K562 (cell line): ENCODE results near the gene ARFGEF3. TPM values are rescaled to one million over a fixed set of nuclear protein-coding genes. Genes with fewer than 3 reads are reported as not detected.

ENCODE experiments used
- ATAC-seq: fragments of 200-7000 bp; cut with Tn5 transposase; 3 replicates; pipeline ENCODE4 v1.9.1; 2020; ENCODE audit warnings: moderate library complexity
- BruUV-seq: library from RNA; stranded (reverse); fragments of 400-500 nt; replicated peaks from 2 replicates; lab custom pipeline; 2021; lab: Mats Ljungman, UMichigan
- CTCF ChIA-PET: fragments of 300-600 bp; formaldehyde crosslinking; extraction: SDS; loops from one replicate; lab custom pipeline; 2021; ENCODE audit warnings: low intra/inter-chr PET ratio; lab: Yijun Ruan, JAX
- POLR2A ChIA-PET: fragments of 300-600, 350-650 bp; sonication (Branson Sonifier 250); formaldehyde crosslinking; extraction: SDS; loops from one replicate; lab custom pipeline; 2021; ENCODE audit warnings: antibody characterized with exemption, inconsistent platforms; lab: Yijun Ruan, JAX
- DNase-seq, 4 experiments: peaks; one replicate each; pipeline versions ENCODE4 v3.0.0 to v3.0.0-alpha.2; 2011 to 2018; ENCODE audit warnings: low spot score in 3 of 4, mixed read lengths in 3 of 4; ENCODE audit errors: extremely low read depth in 1 of 4
- FAIRE-seq: peaks from 2 replicates; lab custom pipeline; 2011; peaks lifted over from hg19 to GRCh38; lab: Jason Lieb, UNC
- H2AFZ ChIP-seq: 2 replicates; pipeline ENCODE4 v1.6.0; 2011; ENCODE audit warnings: low read depth, low read length, control low read depth, inconsistent platforms
- H3K27ac ChIP-seq: fragments of 200-600 bp; 3 replicates; pipeline ENCODE4 v1.8.0; 2011; ENCODE audit warnings: low read depth, mild to moderate bottlenecking, control low read depth, inconsistent platforms, low read length, moderate library complexity, mixed read lengths; ENCODE audit errors: extremely low read depth
- H3K27me3 ChIP-seq, 2 experiments: fragments of 300-600 bp in 1 of 2; 2 replicates in 1 of 2; 3 replicates in 1 of 2; pipeline versions ENCODE4 v1.6.0 to v1.8.0; 2011; ENCODE audit warnings: inconsistent platforms in 2 of 2, low read length in 2 of 2, mild to moderate bottlenecking in 1 of 2, mixed read lengths in 1 of 2, moderate library complexity in 1 of 2; ENCODE audit not compliant: control insufficient read depth in 2 of 2, insufficient read depth in 2 of 2
- H3K36me3 ChIP-seq: fragments of 300-600 bp; 3 replicates; pipeline ENCODE4 v1.8.0; 2011; ENCODE audit warnings: mild to moderate bottlenecking, low read length, inconsistent platforms; ENCODE audit not compliant: control insufficient read depth, insufficient read depth
- H3K4me1 ChIP-seq, 2 experiments: fragments of 200-600 bp in 1 of 2; replicated peaks in 1 of 2; 2 replicates in 1 of 2; 3 replicates in 1 of 2; pipeline versions ENCODE4 v1.5.1 to v1.8.0; 2011; ENCODE audit warnings: inconsistent platforms in 2 of 2, low read length in 2 of 2, mild to moderate bottlenecking in 1 of 2, mixed read lengths in 1 of 2, moderate library complexity in 1 of 2; ENCODE audit not compliant: control insufficient read depth in 2 of 2, insufficient read depth in 2 of 2
- H3K4me2 ChIP-seq: 2 replicates; pipeline ENCODE4 v1.6.1; 2011; ENCODE audit warnings: low read length, control low read depth, inconsistent platforms, mixed read lengths; ENCODE audit not compliant: insufficient read depth
- H3K4me3 ChIP-seq: fragments of 200-600 bp; sonication (generic), shearing (Covaris generic); 2 replicates; pipeline ENCODE4 v1.5.1; 2016; ENCODE audit warnings: control low read depth, inconsistent platforms
- H3K79me2 ChIP-seq: fragments of 200-600 bp; 3 replicates; pipeline ENCODE4 v1.8.0; 2011; ENCODE audit warnings: low read length, inconsistent platforms; ENCODE audit not compliant: control insufficient read depth, insufficient read depth
- H3K9ac ChIP-seq, 2 experiments: 2 replicates each; pipeline versions ENCODE4 v1.6.0 to v1.6.1; 2011; ENCODE audit warnings: low read depth in 2 of 2, low read length in 2 of 2, control low read depth in 1 of 2, inconsistent platforms in 1 of 2, mild to moderate bottlenecking in 1 of 2, mixed read lengths in 1 of 2; ENCODE audit not compliant: insufficient read depth in 1 of 2
- H3K9me1 ChIP-seq: one replicate; pipeline ENCODE4 v1.6.0; 2011; ENCODE audit warnings: inconsistent platforms, mild to moderate bottlenecking, low read length, moderate library complexity; ENCODE audit not compliant: control insufficient read depth, insufficient read depth
- H3K9me3 ChIP-seq: replicated peaks from 2 replicates; pipeline ENCODE4 v1.5.1; 2011; ENCODE audit warnings: low read depth, low read length, inconsistent platforms; ENCODE audit not compliant: control insufficient read depth, insufficient read depth
- H4K20me1 ChIP-seq: replicated peaks from 2 replicates; pipeline ENCODE4 v1.6.1; 2011; ENCODE audit warnings: low read length, inconsistent platforms, mixed read lengths; ENCODE audit not compliant: control insufficient read depth, insufficient read depth
- BRF2 ChIP-seq: IDR thresholded peaks from 3 replicates; pipeline ENCODE4 v1.6.1; 2011; ENCODE audit warnings: borderline replicate concordance, mild to moderate bottlenecking; ENCODE audit not compliant: insufficient read length, insufficient read depth
- C11orf30 ChIP-seq: fragments of 450-650 bp; IDR thresholded peaks from 2 replicates; pipeline ENCODE4 v1.6.1; 2016; ENCODE audit warnings: low read depth, mild to moderate bottlenecking
- ELF1 ChIP-seq: fragments of 200-800 bp; sonication (Bioruptor generic); IDR thresholded peaks from 2 replicates; pipeline ENCODE4 v1.6.1; 2016; ENCODE audit warnings: missing genetic modification characterization, missing compliant biosample characterization
- FOXO4 ChIP-seq: fragments of 450-650 bp; formaldehyde crosslinking; IDR thresholded peaks from 2 replicates; pipeline ENCODE4 v1.4.0; 2020; ENCODE audit warnings: mild to moderate bottlenecking, moderate library complexity
- HNRNPK ChIP-seq: fragments of 200-400 bp; formaldehyde crosslinking; IDR thresholded peaks from one replicate; pipeline ENCODE4 v1.6.1; 2018; ENCODE audit warnings: mild to moderate bottlenecking, low read depth, low read length; ENCODE audit not compliant: poor library complexity, severe bottlenecking
- MAFF ChIP-seq: IDR thresholded peaks from 2 replicates; pipeline ENCODE4 v1.6.1; 2012; ENCODE audit warnings: low read length, improper control_type of control experiment
- NR2F6 ChIP-seq: fragments of 450-650 bp; formaldehyde crosslinking; IDR thresholded peaks from 2 replicates; pipeline ENCODE4 v1.4.0; 2020; ENCODE audit warnings: mild to moderate bottlenecking
- TBP ChIP-seq: optimal IDR thresholded peaks from 2 replicates; pipeline ENCODE3; 2011; ENCODE audit warnings: low read depth, low read length, improper control_type of control experiment
- XRCC3 ChIP-seq: fragments of 450-650 bp; IDR thresholded peaks from 2 replicates; pipeline ENCODE4 v1.6.1; 2017; ENCODE audit warnings: mild to moderate bottlenecking, moderate library complexity
- ZBTB43 ChIP-seq: sonication (generic); formaldehyde crosslinking; IDR thresholded peaks from 2 replicates; pipeline ENCODE4 v1.8.0; 2023; ENCODE audit warnings: mild to moderate bottlenecking, missing genetic modification reagents
- ZFP36 ChIP-seq: fragments of 150-350 bp; IDR thresholded peaks from 2 replicates; pipeline ENCODE4 v1.6.1; 2018; ENCODE audit warnings: low read length, low read depth; ENCODE audit not compliant: partially characterized antibody
- ZNF263 ChIP-seq: sonication (generic); formaldehyde crosslinking; IDR thresholded peaks from 2 replicates; pipeline ENCODE4 v1.8.0; 2022; ENCODE audit warnings: mild to moderate bottlenecking, missing genetic modification reagents, borderline replicate concordance
- WGBS: fragments of 100-300 bp; shearing (Covaris generic); methylation state at CpG from one replicate; pipeline ENCODE4 v1.1.6; 2016; ENCODE audit warnings: low coverage, mixed read lengths; ENCODE audit not compliant: insufficient coverage; ENCODE audit errors: missing lambda C conversion rate; 5-methylcytosine and 5-hydroxymethylcytosine counted together
- in situ Hi-C: fragments of 300-500 bp; cut with MboI; formaldehyde crosslinking; loops from 4 replicates; pipeline ENCODE4 v1.15.0; 2018; ENCODE audit warnings: inconsistent platforms, mixed read lengths
- intact Hi-C: fragments of 100-400 bp; cut with micrococcal nuclease; formaldehyde crosslinking; loops from 2 replicates; pipeline ENCODE4 v1.14.2; 2022
- polyA plus RNA-seq, 8 experiments: library from polyadenylated mRNA; depleted of rRNA in 4 of 8; stranded (reverse) in 5 of 8; unstranded in 3 of 8; fragments of >200 nt; fragmentation: Nextera tagmentation in 2 of 8; fragmentation: Illumina TruSeq in 1 of 8; extraction: Ambion mirVana in 2 of 8; extraction: Trizol in 1 of 8; gene quantifications; 2 replicates each; pipeline versions ENCODE4 v1.2.1 to v1.2.3, GENCODE V29; 2011 to 2014; ENCODE audit warnings: inconsistent platforms in 1 of 8, missing spikeins in 1 of 8
- total RNA-seq, 7 experiments: library from RNA; depleted of rRNA in 6 of 7; stranded (reverse); fragments of >200 nt in 6 of 7; fragmentation: Illumina TruSeq in 2 of 7; extraction: Trizol in 2 of 7; gene quantifications; 2 replicates each; pipeline versions ENCODE4 v1.2.1 to v1.2.3, GENCODE V29; 2011 to 2021; ENCODE audit warnings: low replicate concordance in 1 of 7
- TF ChIP-seq, protein P1 (sequence below): fragments of 250-450 bp; sonication (Bioruptor Pico); IDR thresholded peaks from 2 replicates; pipeline ENCODE4 v1.4.0; 2020; ENCODE audit warnings: borderline replicate concordance
- TF ChIP-seq, protein P2 (sequence below), 3 experiments: IDR thresholded peaks in 2 of 3; conservative IDR thresholded peaks in 1 of 3; 2 replicates each; pipeline ENCODE4 v1.5.1; 2011 to 2012; ENCODE audit warnings: low read length in 3 of 3, mild to moderate bottlenecking in 3 of 3, control low read depth in 2 of 3, improper control_type of control experiment in 1 of 3, inconsistent platforms in 1 of 3, low read depth in 1 of 3, mixed read lengths in 1 of 3, moderate library complexity in 1 of 3; ENCODE audit not compliant: insufficient read depth in 2 of 3

Gene ARFGEF3
- total and polyA plus RNA-seq, 9 of the 15 experiments (the other 6 are each of a cell fraction or from before 2014, with no cell fraction given), result under 0.01 to 0.02 TPM; not detected in 7

DNA sequence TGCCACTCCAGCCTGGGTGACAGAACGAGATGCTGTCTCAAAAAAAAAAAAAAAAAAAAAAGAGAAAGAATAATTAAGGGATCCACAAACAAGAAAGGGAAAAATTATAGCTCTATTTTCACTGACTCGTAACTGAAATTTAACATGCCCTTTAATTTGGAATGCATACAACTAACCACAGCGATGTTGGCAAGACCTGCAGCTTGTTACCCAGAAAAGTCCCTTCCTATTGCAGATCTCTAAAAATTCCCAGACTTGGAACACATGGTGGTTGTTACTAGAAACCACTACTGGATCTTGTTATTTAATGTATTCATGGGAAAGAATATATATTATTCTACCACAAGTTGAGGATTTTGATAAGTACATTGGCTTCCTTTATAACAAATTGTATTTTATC lies 188.2 kb downstream of the ARFGEF3 start (continued):
- no peak for TF ChIP-seq ZBTB43
- no peak for TF ChIP-seq FOXO4 (CRISPR knock-in tag)
- TF ChIP-seq, protein P1, sequence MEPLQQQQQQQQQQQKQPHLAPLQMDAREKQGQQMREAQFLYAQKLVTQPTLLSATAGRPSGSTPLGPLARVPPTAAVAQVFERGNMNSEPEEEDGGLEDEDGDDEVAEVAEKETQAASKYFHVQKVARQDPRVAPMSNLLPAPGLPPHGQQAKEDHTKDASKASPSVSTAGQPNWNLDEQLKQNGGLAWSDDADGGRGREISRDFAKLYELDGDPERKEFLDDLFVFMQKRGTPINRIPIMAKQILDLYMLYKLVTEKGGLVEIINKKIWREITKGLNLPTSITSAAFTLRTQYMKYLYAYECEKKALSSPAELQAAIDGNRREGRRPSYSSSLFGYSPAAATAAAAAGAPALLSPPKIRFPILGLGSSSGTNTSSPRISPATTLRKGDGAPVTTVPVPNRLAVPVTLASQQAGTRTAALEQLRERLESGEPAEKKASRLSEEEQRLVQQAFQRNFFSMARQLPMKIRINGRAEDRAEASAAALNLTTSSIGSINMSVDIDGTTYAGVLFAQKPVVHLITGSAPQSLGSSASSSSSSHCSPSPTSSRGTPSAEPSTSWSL, result no peak

GRCh38 chr6:138357928-138358327 lies 196.2 kb downstream of the ARFGEF3 start:
- ChIA-PET POLR2A (no interaction called here), CTCF (no interaction called here)
- in situ Hi-C loops, result no loop called here
- Histone ChIP-seq H3K27me3 (peaks cover 0 to 4% of the 10 kb centered on the region in 2 experiments; a peak in 2 of 5 replicates), H3K4me2 (no peak overlapping the region), H3K79me2 (no peaks in the 10 kb centered on the region), H3K36me3 (no peaks in the 10 kb centered on the region), H3K9ac (no peak overlapping the region), H3K27ac (no peak overlapping the region), H2AFZ (no peak overlapping the region), H3K9me3 (no peaks in the 10 kb centered on the region), H3K4me1 (no peaks in the 10 kb centered on the region), H4K20me1 (no peaks in the 10 kb centered on the region), H3K4me3 (no peak overlapping the region), H3K9me1 (no peaks in the 10 kb centered on the region)
- no TSS peak for BruUV-seq
- WGBS, result 0% methylated on average over 1 of the region's 1 CpG
- intact Hi-C loops, result no loop called here
- FAIRE-seq (no peak), DNase-seq (no peak), ATAC-seq (no peak)
- TF ChIP-seq MAFF (peak; percentile 77; the same call in 1 of the 2 replicates), ZFP36 (no peak), HNRNPK (no peak), TBP (no peak), XRCC3 (no peak), C11orf30 (peak; percentile 84), BRF2 (no peak), NR2F6 (no peak), ZNF263 (CRISPR knock-in tag) (no peak), ELF1 (tag) (no peak)
- TF ChIP-seq, protein P2, sequence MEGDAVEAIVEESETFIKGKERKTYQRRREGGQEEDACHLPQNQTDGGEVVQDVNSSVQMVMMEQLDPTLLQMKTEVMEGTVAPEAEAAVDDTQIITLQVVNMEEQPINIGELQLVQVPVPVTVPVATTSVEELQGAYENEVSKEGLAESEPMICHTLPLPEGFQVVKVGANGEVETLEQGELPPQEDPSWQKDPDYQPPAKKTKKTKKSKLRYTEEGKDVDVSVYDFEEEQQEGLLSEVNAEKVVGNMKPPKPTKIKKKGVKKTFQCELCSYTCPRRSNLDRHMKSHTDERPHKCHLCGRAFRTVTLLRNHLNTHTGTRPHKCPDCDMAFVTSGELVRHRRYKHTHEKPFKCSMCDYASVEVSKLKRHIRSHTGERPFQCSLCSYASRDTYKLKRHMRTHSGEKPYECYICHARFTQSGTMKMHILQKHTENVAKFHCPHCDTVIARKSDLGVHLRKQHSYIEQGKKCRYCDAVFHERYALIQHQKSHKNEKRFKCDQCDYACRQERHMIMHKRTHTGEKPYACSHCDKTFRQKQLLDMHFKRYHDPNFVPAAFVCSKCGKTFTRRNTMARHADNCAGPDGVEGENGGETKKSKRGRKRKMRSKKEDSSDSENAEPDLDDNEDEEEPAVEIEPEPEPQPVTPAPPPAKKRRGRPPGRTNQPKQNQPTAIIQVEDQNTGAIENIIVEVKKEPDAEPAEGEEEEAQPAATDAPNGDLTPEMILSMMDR (IDR thresholded peaks at IDR 0.05 in 2 of 3, conservative IDR thresholded peaks at IDR 0.05 in 1 of 3; ENCODE audit: insufficient read depth in 2 of 3, low read depth in 1 of 3, low read length in 3 of 3), result no peak
